ENCODE measurements around the gene USP13.

The USP13 gene

DNA sequence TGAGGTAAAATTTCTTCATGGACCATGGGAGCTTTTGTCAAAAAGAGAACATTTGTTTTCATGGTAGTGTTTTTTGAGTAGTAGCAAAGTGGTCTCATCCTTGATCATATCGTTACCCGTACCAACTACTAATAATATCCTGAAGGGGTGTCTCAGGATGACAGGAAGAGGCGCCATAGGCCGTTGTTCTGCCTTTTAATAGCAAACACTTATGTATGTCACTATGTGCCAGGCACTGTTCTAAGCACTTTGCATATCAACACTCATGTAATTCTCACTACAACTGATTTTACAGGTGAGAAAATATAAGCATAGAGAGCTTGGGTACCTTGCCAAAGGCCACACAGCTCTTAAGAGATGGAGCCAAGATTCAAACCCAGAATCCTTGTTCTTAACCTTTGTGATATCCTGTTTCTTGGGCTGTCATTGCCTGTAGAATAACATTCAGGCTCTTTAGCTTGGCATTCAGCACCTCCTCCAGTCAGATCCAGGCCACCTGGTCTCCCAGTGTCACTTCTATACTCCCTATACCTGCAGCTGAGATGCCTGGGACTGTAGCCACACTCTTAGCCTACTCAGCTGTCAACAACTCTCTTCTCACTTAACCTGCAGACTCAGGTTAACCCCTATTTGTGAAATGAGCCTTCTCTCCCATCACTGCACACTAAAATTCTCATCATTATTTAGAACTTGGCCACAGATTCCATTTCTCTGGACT is 113.7 kb downstream of the USP13 start:
- H3K9me3 ChIP-seq: no peaks in the 10 kb centered on the region
- DNase-seq: no peak
- peaks cover 16% of the 10 kb centered on the region for H3K36me3 ChIP-seq
- H3K27me3 ChIP-seq: no peaks in the 10 kb centered on the region
- peaks cover 2% of the 10 kb centered on the region for H3K4me1 ChIP-seq
- no peak overlapping the region for H3K4me3 ChIP-seq (ENCODE audit: low read depth, low read length)
- TF ChIP-seq, protein P1, sequence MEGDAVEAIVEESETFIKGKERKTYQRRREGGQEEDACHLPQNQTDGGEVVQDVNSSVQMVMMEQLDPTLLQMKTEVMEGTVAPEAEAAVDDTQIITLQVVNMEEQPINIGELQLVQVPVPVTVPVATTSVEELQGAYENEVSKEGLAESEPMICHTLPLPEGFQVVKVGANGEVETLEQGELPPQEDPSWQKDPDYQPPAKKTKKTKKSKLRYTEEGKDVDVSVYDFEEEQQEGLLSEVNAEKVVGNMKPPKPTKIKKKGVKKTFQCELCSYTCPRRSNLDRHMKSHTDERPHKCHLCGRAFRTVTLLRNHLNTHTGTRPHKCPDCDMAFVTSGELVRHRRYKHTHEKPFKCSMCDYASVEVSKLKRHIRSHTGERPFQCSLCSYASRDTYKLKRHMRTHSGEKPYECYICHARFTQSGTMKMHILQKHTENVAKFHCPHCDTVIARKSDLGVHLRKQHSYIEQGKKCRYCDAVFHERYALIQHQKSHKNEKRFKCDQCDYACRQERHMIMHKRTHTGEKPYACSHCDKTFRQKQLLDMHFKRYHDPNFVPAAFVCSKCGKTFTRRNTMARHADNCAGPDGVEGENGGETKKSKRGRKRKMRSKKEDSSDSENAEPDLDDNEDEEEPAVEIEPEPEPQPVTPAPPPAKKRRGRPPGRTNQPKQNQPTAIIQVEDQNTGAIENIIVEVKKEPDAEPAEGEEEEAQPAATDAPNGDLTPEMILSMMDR (IDR thresholded peaks at IDR 0.05; ENCODE audit: low read depth, low read length): no peak

DNA sequence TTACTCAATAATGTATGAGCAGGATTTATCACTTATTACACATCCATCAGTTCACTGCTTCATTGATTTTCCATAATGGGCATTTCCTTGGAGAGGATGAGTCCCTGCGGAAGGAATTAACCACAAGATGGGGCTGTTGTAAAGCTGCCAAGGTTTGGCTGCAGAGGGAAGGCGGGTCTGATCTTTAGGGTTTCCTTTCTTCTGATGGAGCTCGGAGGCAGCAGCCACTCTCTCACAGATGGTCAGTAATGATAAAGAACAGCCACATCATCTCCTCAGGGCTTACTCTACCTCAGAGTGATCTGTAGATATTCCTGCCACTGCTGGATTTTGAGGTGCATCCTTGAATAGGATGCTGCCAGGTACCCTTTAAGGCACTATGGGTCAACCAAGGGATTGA is 115.2 kb downstream of the USP13 start:
- TF ChIP-seq, protein P1 (IDR thresholded peaks at IDR 0.05; ENCODE audit: low read depth, low read length): peak; percentile 92
- H3K4me1 ChIP-seq: peaks cover 2% of the 10 kb centered on the region
- peaks cover 11% of the 10 kb centered on the region for H3K36me3 ChIP-seq
- peak; percentile 61 for DNase-seq
- no peak overlapping the region for H3K4me3 ChIP-seq (ENCODE audit: low read depth, low read length)
- no peaks in the 10 kb centered on the region for H3K9me3 ChIP-seq
- H3K27me3 ChIP-seq: no peaks in the 10 kb centered on the region

DNA sequence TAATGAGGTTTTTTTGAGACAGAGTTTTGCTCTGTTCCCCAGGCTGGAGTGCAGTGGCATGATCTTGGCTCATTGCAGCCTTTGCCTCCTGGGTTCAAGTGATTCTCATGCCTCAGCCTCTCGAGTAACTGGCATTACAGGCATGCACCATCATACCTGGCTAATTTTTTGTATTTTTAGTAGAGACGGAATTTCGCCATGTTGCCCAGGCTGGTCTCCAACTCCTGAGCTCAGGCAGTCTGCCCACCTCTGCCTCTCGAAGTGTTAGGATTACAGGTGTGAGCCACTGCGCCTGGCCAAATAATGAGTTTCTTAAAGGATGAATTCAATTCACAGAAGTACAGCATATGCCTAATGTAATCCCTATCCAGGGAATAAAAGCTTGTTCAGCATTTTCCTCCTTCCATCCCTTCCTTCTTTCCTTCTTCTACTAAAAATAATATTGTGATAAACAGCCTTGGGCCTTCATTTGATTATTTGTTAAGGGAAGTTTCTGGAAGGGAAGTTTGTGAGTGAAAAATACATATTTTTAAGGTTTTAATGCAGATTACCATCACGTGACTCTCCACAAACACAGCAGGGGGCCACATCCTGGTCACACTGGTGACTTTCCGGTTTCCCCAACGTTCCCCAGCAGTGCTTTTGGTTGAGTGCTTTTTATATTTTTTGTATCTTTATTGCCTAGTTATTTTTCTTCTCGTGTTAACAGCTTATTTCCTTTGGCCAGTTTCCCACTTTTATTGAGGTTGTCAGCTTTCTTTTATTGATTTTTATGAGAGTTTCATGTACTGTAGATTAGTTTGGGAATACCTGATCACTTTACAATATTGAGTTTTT is 116.8 kb downstream of the USP13 start:
- TF ChIP-seq, protein P1 (IDR thresholded peaks at IDR 0.05; ENCODE audit: low read depth, low read length): no peak
- Histone ChIP-seq H3K36me3 (peaks cover 19% of the 10 kb centered on the region), H3K4me1 (peaks cover 2% of the 10 kb centered on the region), H3K27me3 (no peaks in the 10 kb centered on the region), H3K9me3 (peaks cover 4% of the 10 kb centered on the region; the same call in 1 of the 2 replicates), H3K4me3 (ENCODE audit: low read depth, low read length) (no peak overlapping the region)
- no peak for DNase-seq

DNA sequence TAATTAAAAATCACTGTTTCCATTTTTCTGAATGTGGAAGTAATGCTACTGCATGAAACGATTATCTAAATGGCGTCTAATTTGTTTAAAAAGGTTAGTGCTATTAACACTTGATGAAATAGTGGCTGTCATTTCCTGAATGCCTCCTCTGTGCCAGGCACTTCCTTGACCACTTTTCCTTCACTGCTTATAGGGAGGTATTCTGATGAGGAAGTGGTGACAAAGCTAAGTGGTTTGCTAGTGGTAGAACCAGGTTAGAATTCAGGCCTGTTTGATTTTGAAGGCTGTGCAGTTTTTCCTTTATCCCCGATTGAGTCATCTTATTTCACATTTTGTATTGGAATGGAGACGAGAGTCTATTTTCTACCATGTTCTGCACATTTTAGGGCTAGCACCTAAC is 119.0 kb downstream of the USP13 start:
- TF ChIP-seq, protein P1 (IDR thresholded peaks at IDR 0.05; ENCODE audit: low read depth, low read length): no peak
- Histone ChIP-seq H3K9me3 (peaks cover 4% of the 10 kb centered on the region; the same call in 1 of the 2 replicates), H3K27me3 (no peaks in the 10 kb centered on the region), H3K4me3 (ENCODE audit: low read depth, low read length) (no peak overlapping the region), H3K4me1 (peaks cover 2% of the 10 kb centered on the region; the same call in 1 of the 2 replicates), H3K36me3 (peaks cover 19% of the 10 kb centered on the region)
- no peak for DNase-seq

DNA sequence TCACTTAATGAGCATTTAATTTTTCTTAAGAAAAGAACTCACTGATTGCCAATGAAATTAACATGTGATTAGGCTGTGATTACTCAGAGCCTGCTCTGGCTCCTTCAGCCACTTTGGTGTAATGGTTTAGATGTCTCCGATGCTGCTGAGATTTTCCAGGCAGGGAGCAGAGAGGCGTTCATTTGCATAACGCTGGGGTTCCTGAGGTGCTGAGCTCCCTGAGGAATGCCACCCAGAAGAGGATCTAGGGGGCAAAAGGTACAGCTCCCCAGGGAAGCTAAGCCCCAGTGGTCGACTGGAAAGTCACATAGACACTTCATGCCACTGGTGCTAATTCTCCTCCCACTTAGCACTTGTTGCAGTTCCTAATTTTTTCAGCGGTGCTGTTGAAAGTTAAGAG is 119.5 kb downstream of the USP13 start:
- Histone ChIP-seq H3K4me3 (ENCODE audit: low read depth, low read length) (no peak overlapping the region), H3K4me1 (peaks cover 2% of the 10 kb centered on the region; the same call in 1 of the 2 replicates), H3K36me3 (peaks cover 17% of the 10 kb centered on the region), H3K9me3 (peaks cover 4% of the 10 kb centered on the region; the same call in 1 of the 2 replicates), H3K27me3 (no peaks in the 10 kb centered on the region)
- DNase-seq: no peak
- TF ChIP-seq, protein P1 (IDR thresholded peaks at IDR 0.05; ENCODE audit: low read depth, low read length): no peak
